ENCODE measurements around the gene TUBB4B. TPM values are rescaled to one million over a fixed set of nuclear protein-coding genes. Genes with fewer than 3 reads are reported as not detected.

Gene TUBB4B
- total RNA-seq, 2 experiments from 2014 or later = 417 to 443 TPM

GRCh38 chr9:137272241-137273094 is 31.4 kb downstream of the TUBB4B start:
- intact Hi-C loops (cut with micrococcal nuclease; ENCODE audit: unreplicated experiment) = no loop called here
- H3K9me3 ChIP-seq (ENCODE audit: low read length) = no peaks in the 10 kb centered on the region
- H3K36me3 ChIP-seq (ENCODE audit: insufficient read depth, low read length) = peaks cover 42% of the 10 kb centered on the region; the same call in 1 of the 2 replicates
- ChIA-PET POLR2A (no interaction called here), CTCF (ENCODE audit: unreplicated experiment) (no interaction called here)
- H3K4me3 ChIP-seq (ENCODE audit: low read depth, low read length, poor library complexity, severe bottlenecking) = no peak overlapping the region
- H4K20me1 ChIP-seq (ENCODE audit: insufficient read depth, low read length) = no peaks in the 10 kb centered on the region
- no peaks in the 10 kb centered on the region for H3K9me2 ChIP-seq (ENCODE audit: insufficient read depth, low read length)
- peaks cover 79% of the 10 kb centered on the region for H3K4me1 ChIP-seq (ENCODE audit: insufficient read depth, low read length, poor library complexity, severe bottlenecking)
- H3K79me2 ChIP-seq (ENCODE audit: insufficient read depth, low read depth, low read length) = peaks cover 8% of the 10 kb centered on the region; the same call in 1 of the 2 replicates
- no peak for DNase-seq (ENCODE audit: low spot score)
- BruUV-seq (replicated peaks) = TSS peak; percentile 53
- TF ChIP-seq CTCF (conservative IDR thresholded peaks at IDR 0.05; ENCODE audit: low read length) = no peak
- no peak for TF ChIP-seq EZH2phosphoT487 (IDR thresholded peaks at IDR 0.05; ENCODE audit: borderline replicate concordance, low read depth, low read length)
- H3K27ac ChIP-seq (ENCODE audit: low read depth, low read length, poor library complexity, severe bottlenecking) = no peak overlapping the region
- no peak overlapping the region for H2AFZ ChIP-seq (ENCODE audit: low read length)
- H3K4me2 ChIP-seq (ENCODE audit: low read length) = no peak overlapping the region

- Histone ChIP-seq H3K9me2 (ENCODE audit: insufficient read depth, low read length) (no peaks in the 10 kb centered on the region), H3K27ac (ENCODE audit: low read depth, low read length, poor library complexity, severe bottlenecking) (no peak overlapping the region), H3K4me1 (ENCODE audit: insufficient read depth, low read length, poor library complexity, severe bottlenecking) (peaks cover 79% of the 10 kb centered on the region), H4K20me1 (ENCODE audit: insufficient read depth, low read length) (no peaks in the 10 kb centered on the region), H3K9me3 (ENCODE audit: low read length) (no peaks in the 10 kb centered on the region), H3K36me3 (ENCODE audit: insufficient read depth, low read length) (peaks cover 39% of the 10 kb centered on the region; the same call in 1 of the 2 replicates), H3K79me2 (ENCODE audit: insufficient read depth, low read depth, low read length) (peaks cover 8% of the 10 kb centered on the region; the same call in 1 of the 2 replicates), H3K4me3 (ENCODE audit: low read depth, low read length, poor library complexity, severe bottlenecking) (no peak overlapping the region), H3K4me2 (ENCODE audit: low read length) (no peak overlapping the region; the same call in 1 of the 2 replicates), H2AFZ (ENCODE audit: low read length) (no peak overlapping the region)
- BruUV-seq (replicated peaks) = no TSS peak
- TF ChIP-seq CTCF (conservative IDR thresholded peaks at IDR 0.05; ENCODE audit: low read length) (no peak), EZH2phosphoT487 (IDR thresholded peaks at IDR 0.05; ENCODE audit: borderline replicate concordance, low read depth, low read length) (no peak)
- intact Hi-C loops (cut with micrococcal nuclease; ENCODE audit: unreplicated experiment) = no loop called here
- ChIA-PET POLR2A (no interaction called here), CTCF (ENCODE audit: unreplicated experiment) (no interaction called here)
- no peak for DNase-seq (ENCODE audit: low spot score)
Measured at GRCh38 chr9:137273095-137273490, 32.0 kb downstream of the TUBB4B start.

Data from OCI-LY7 (cell line).